ENCODE measurements around the gene DCX.

DCX gene

GRCh38 chrX:111407948-111408347 is 4.0 kb downstream of the DCX start:
- H3K4me3 Mint-ChIP-seq: no peak overlapping the region
- H3K4me1 Mint-ChIP-seq: peaks cover 24% of the 10 kb centered on the region
- no peak for TF ChIP-seq CTCF (IDR thresholded peaks at IDR 0.05)
- no peak for DNase-seq
- no peaks in the 10 kb centered on the region for H3K36me3 Mint-ChIP-seq (ENCODE audit: low read depth)
- peaks cover 7% of the 10 kb centered on the region for H3K27me3 Mint-ChIP-seq (ENCODE audit: low read depth, poor library complexity)
- no peak overlapping the region for H3K27ac Mint-ChIP-seq
- H3K9me3 Mint-ChIP-seq: no peaks in the 10 kb centered on the region

- Mint-ChIP-seq H3K27me3 (ENCODE audit: low read depth, poor library complexity) (no peaks in the 10 kb centered on the region), H3K4me3 (no peak overlapping the region), H3K9me3 (no peaks in the 10 kb centered on the region)
These were observed 9.6 kb downstream of the DCX start for GRCh38 chrX:111402344-111402743.

DNA sequence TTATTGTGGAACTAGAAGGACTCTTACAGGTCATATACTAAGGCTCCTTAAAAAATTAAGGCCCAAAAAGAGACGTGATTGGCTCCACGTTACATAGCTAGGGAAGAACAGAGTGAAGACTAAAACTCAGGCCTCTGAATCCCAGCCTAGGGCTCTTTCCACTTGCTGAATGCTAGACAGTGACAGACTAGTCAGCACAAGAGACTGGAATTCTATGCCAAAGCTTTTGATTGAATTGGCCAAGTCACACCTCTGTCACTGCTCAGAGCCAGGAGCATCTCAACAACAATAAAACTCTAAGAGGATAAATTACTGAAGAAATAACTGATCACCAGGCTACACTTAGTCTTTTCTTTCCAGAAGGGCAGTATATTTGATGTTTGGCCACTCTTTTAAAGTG is 16.8 kb downstream of the DCX start:
- Mint-ChIP-seq H3K27me3 (ENCODE audit: low read depth, poor library complexity) (no peaks in the 10 kb centered on the region), H3K4me3 (no peak overlapping the region), H3K9me3 (no peaks in the 10 kb centered on the region), H3K4me1 (peaks cover 21% of the 10 kb centered on the region), H3K27ac (no peak overlapping the region), H3K36me3 (ENCODE audit: low read depth) (no peaks in the 10 kb centered on the region)
- no peak for DNase-seq
- TF ChIP-seq CTCF (IDR thresholded peaks at IDR 0.05): no peak

More at GRCh38 chrX:111402344-111402743, 9.6 kb downstream of the DCX start:
- Mint-ChIP-seq H3K36me3 (ENCODE audit: low read depth) (no peaks in the 10 kb centered on the region), H3K27ac (no peak overlapping the region), H3K4me1 (no peaks in the 10 kb centered on the region)
- TF ChIP-seq CTCF (IDR thresholded peaks at IDR 0.05): no peak
- no peak for DNase-seq

- H3K27ac Mint-ChIP-seq: no peak overlapping the region
- no peak for TF ChIP-seq CTCF (IDR thresholded peaks at IDR 0.05)
- no peak for DNase-seq
- H3K4me3 Mint-ChIP-seq: no peak overlapping the region
- H3K36me3 Mint-ChIP-seq (ENCODE audit: low read depth): no peaks in the 10 kb centered on the region
- H3K27me3 Mint-ChIP-seq (ENCODE audit: low read depth, poor library complexity): no peaks in the 10 kb centered on the region
- peaks cover 21% of the 10 kb centered on the region for H3K4me1 Mint-ChIP-seq
- no peaks in the 10 kb centered on the region for H3K9me3 Mint-ChIP-seq
These were observed 17.4 kb downstream of the DCX start for GRCh38 chrX:111394569-111394968.

GRCh38 chrX:111387470-111388070 is 24.4 kb downstream of the DCX start:
- H3K36me3 Mint-ChIP-seq (ENCODE audit: low read depth): no peaks in the 10 kb centered on the region
- no peak overlapping the region for H3K27ac Mint-ChIP-seq
- no peaks in the 10 kb centered on the region for H3K9me3 Mint-ChIP-seq

More at GRCh38 chrX:111387470-111388070, 24.4 kb downstream of the DCX start:
- Mint-ChIP-seq H3K27me3 (ENCODE audit: low read depth, poor library complexity) (peaks cover 6% of the 10 kb centered on the region), H3K4me1 (no peaks in the 10 kb centered on the region), H3K4me3 (no peak overlapping the region)
- TF ChIP-seq CTCF (IDR thresholded peaks at IDR 0.05): no peak
- no peak for DNase-seq
